Astrocyte (in vitro differentiated cells and primary cell): ENCODE results near the gene PGS1. TPM values are rescaled to one million over a fixed set of nuclear protein-coding genes. Genes with fewer than 3 reads are reported as not detected.

Source experiments
- DNase-seq: peaks from one replicate; pipeline ENCODE4 v3.0.0-alpha.2; 2010; ENCODE audit warnings: low read depth
- FAIRE-seq: peaks from 2 replicates; lab custom pipeline; 2011; peaks lifted over from hg19 to GRCh38; lab: Jason Lieb, UNC
- H2AFZ ChIP-seq: 2 replicates; pipeline ENCODE4 v1.6.0; 2012; ENCODE audit warnings: low read depth, low read length, inconsistent platforms
- H3K27ac ChIP-seq: 2 replicates; pipeline ENCODE4 v1.5.1; 2011; ENCODE audit warnings: low read depth, low read length, inconsistent platforms
- H3K27me3 ChIP-seq: 2 replicates; pipeline ENCODE4 v1.6.0; 2011; ENCODE audit warnings: low read length, inconsistent platforms; ENCODE audit not compliant: insufficient read depth
- H3K36me3 ChIP-seq: 2 replicates; pipeline ENCODE4 v1.5.1; 2011; ENCODE audit warnings: low read length, inconsistent platforms; ENCODE audit not compliant: insufficient read depth
- H3K4me1 ChIP-seq: 2 replicates; pipeline ENCODE4 v1.5.1; 2011; ENCODE audit warnings: low read length, inconsistent platforms; ENCODE audit not compliant: insufficient read depth
- H3K4me2 ChIP-seq: 2 replicates; pipeline ENCODE4 v1.6.0; 2012; ENCODE audit warnings: low read length, inconsistent platforms
- H3K4me3 ChIP-seq: 2 replicates; pipeline ENCODE4 v1.5.1; 2011; ENCODE audit warnings: low read depth, mild to moderate bottlenecking, low read length, inconsistent platforms; ENCODE audit not compliant: insufficient read depth
- H3K79me2 ChIP-seq: 2 replicates; pipeline ENCODE4 v1.6.0; 2012; ENCODE audit warnings: mild to moderate bottlenecking, low read length, inconsistent platforms; ENCODE audit not compliant: insufficient read depth
- H3K9ac ChIP-seq: 2 replicates; pipeline ENCODE4 v1.6.0; 2012; ENCODE audit warnings: mild to moderate bottlenecking, low read length, inconsistent platforms
- H3K9me3 ChIP-seq: 2 replicates; pipeline ENCODE4 v1.5.1; 2012; ENCODE audit warnings: low read depth, mild to moderate bottlenecking, low read length, inconsistent platforms; ENCODE audit not compliant: insufficient read depth
- H4K20me1 ChIP-seq: 2 replicates; pipeline ENCODE4 v1.6.0; 2012; ENCODE audit warnings: low read length, inconsistent platforms; ENCODE audit not compliant: insufficient read depth
- H3K27ac Mint-ChIP-seq: one replicate; pipeline ENCODE4 v1.8.0; 2021; ENCODE audit warnings: mild to moderate bottlenecking, mixed read lengths; ENCODE audit not compliant: unreplicated experiment
- H3K27me3 Mint-ChIP-seq: one replicate; pipeline ENCODE4 v1.8.0; 2021; ENCODE audit warnings: low read depth, mixed read lengths; ENCODE audit not compliant: unreplicated experiment
- H3K36me3 Mint-ChIP-seq: one replicate; pipeline ENCODE4 v1.8.0; 2021; ENCODE audit warnings: low read depth, mixed read lengths; ENCODE audit not compliant: unreplicated experiment
- H3K4me1 Mint-ChIP-seq: one replicate; pipeline ENCODE4 v1.8.0; 2021; ENCODE audit warnings: low read depth, mixed read lengths; ENCODE audit not compliant: unreplicated experiment
- H3K4me3 Mint-ChIP-seq: one replicate; pipeline ENCODE4 v1.8.0; 2021; ENCODE audit warnings: mild to moderate bottlenecking, moderate library complexity, mixed read lengths; ENCODE audit not compliant: unreplicated experiment
- H3K9me3 Mint-ChIP-seq: one replicate; pipeline ENCODE4 v1.8.0; 2021; ENCODE audit warnings: mild to moderate bottlenecking, mixed read lengths; ENCODE audit not compliant: unreplicated experiment
- CTCF ChIP-seq: IDR thresholded peaks from 2 replicates; pipeline ENCODE4 v1.5.1; 2011; ENCODE audit warnings: low read depth, mild to moderate bottlenecking, inconsistent platforms, low read length, moderate library complexity; ENCODE audit not compliant: insufficient read depth
- EZH2 ChIP-seq: IDR thresholded peaks from 2 replicates; pipeline ENCODE4 v1.6.1; 2012; ENCODE audit warnings: mild to moderate bottlenecking, low read length, inconsistent platforms; ENCODE audit not compliant: insufficient read depth
- total RNA-seq: library from RNA; stranded (reverse); gene quantifications from 2 replicates; pipeline ENCODE4 v1.2.1, GENCODE V29; 2021

PGS1 gene
- total RNA-seq, 1 donor from 2014 or later: 32.0 TPM

DNA sequence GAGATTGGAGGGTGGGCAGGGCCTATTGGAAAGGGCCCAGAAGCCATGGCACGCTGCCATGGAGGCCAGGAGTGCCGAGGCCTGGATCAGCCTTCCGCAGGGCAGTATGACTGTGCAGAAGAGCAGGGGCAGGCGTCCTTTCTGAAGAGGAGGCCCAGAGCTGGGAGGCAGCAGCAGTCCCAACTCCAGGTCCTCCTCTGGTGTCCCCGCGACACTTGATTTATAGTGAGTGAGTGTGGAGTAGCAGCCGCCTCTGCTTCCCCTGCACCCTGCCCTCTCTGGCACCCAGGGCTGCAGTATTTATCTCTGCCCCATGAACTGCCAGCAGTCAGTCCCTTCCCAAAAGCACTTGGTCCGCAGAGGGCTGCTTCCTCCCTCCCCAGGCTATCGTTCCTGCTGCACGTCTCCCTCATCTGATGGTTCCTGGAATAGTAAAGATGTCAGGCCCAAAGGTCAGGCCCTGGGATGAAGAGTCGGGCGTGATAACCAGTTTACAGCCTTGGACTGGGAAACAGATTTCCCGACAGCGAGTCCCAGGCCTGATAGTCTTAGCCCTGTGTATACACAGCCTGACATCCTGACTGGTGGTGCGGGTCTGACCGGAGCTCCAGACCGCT lies 32.9 kb downstream of the PGS1 start:
- FAIRE-seq (no peak), DNase-seq (no peak)
- Histone ChIP-seq H2AFZ (no peak overlapping the region), H3K9me3 (no peaks in the 10 kb centered on the region), H3K79me2 (peaks cover 78% of the 10 kb centered on the region), H3K9ac (no peak overlapping the region), H3K4me2 (no peak overlapping the region), H4K20me1 (peaks cover 90% of the 10 kb centered on the region), H3K27ac (no peak overlapping the region), H3K27me3 (no peaks in the 10 kb centered on the region), H3K4me1 (peaks cover 9% of the 10 kb centered on the region), H3K36me3 (peaks cover 3% of the 10 kb centered on the region), H3K4me3 (no peak overlapping the region)
- Mint-ChIP-seq H3K4me3 (no peak overlapping the region), H3K4me1 (peaks cover 37% of the 10 kb centered on the region), H3K27me3 (no peaks in the 10 kb centered on the region), H3K9me3 (no peaks in the 10 kb centered on the region), H3K27ac (no peak overlapping the region), H3K36me3 (peaks cover 9% of the 10 kb centered on the region)
- TF ChIP-seq EZH2: no peak
- TF ChIP-seq CTCF: no peak

- no peak overlapping the region for H2AFZ ChIP-seq
- H3K4me1 Mint-ChIP-seq: peaks cover 43% of the 10 kb centered on the region
- H3K27ac Mint-ChIP-seq: peak overlapping the region; percentile 12
- DNase-seq (no peak), FAIRE-seq (no peak)
- TF ChIP-seq EZH2 (no peak), CTCF (peak; percentile 62)
- no peak overlapping the region for H3K9ac ChIP-seq
- no peaks in the 10 kb centered on the region for H3K27me3 Mint-ChIP-seq
- no peaks in the 10 kb centered on the region for H3K9me3 ChIP-seq
- peaks cover 19% of the 10 kb centered on the region for H3K4me1 ChIP-seq
- peaks cover 3% of the 10 kb centered on the region for H3K36me3 ChIP-seq
- H3K4me2 ChIP-seq: no peak overlapping the region
- H3K4me3 Mint-ChIP-seq: peak overlapping the region; percentile 57
- H3K9me3 Mint-ChIP-seq: no peaks in the 10 kb centered on the region
- H3K4me3 ChIP-seq: no peak overlapping the region
- peaks cover 72% of the 10 kb centered on the region for H3K79me2 ChIP-seq
- no peaks in the 10 kb centered on the region for H3K27me3 ChIP-seq
- H3K36me3 Mint-ChIP-seq: peaks cover 9% of the 10 kb centered on the region
- no peak overlapping the region for H3K27ac ChIP-seq
- peaks cover 88% of the 10 kb centered on the region for H4K20me1 ChIP-seq
Observed at GRCh38 chr17:78412403-78412802, 34.0 kb downstream of the PGS1 start.
